ENCODE data around the gene AXDND1.

AXDND1 gene

DNA sequence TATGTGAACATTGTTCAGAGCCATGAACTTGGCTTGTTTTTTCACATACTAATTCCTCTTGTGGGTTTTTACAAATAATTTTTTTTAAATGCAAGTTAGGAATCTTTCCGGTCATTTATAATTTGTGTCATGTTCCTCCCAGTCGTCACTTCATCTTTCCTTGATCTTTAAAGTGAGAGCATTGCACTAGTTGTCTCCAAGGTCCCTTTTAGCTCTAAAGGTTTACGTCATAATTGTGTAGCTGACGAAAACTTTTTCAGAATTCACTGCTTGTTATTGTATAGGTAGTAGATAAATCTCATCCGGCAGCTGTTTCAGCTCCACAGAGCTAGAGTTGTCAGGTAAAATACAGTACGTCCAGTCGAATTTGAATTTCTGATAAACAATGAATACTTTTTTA lies 38.6 kb upstream of the AXDND1 start:
- no peak for TF ChIP-seq EZH2 (optimal IDR thresholded peaks at IDR 0.05; ENCODE audit: low read depth, low read length)
- no peak for TF ChIP-seq EZH2phosphoT487 (IDR thresholded peaks at IDR 0.05; ENCODE audit: low read length)
- TF ChIP-seq, protein P1, sequence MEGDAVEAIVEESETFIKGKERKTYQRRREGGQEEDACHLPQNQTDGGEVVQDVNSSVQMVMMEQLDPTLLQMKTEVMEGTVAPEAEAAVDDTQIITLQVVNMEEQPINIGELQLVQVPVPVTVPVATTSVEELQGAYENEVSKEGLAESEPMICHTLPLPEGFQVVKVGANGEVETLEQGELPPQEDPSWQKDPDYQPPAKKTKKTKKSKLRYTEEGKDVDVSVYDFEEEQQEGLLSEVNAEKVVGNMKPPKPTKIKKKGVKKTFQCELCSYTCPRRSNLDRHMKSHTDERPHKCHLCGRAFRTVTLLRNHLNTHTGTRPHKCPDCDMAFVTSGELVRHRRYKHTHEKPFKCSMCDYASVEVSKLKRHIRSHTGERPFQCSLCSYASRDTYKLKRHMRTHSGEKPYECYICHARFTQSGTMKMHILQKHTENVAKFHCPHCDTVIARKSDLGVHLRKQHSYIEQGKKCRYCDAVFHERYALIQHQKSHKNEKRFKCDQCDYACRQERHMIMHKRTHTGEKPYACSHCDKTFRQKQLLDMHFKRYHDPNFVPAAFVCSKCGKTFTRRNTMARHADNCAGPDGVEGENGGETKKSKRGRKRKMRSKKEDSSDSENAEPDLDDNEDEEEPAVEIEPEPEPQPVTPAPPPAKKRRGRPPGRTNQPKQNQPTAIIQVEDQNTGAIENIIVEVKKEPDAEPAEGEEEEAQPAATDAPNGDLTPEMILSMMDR (IDR thresholded peaks at IDR 0.05; ENCODE audit: low read length) = no peak
- Histone ChIP-seq H3K4me3 (ENCODE audit: low read length) (no peak overlapping the region), H3K27me3 (replicated peaks; ENCODE audit: insufficient read depth, low read length) (no peaks in the 10 kb centered on the region), H4K20me1 (ENCODE audit: insufficient read depth, low read length) (no peaks in the 10 kb centered on the region), H3K9me3 (replicated peaks; ENCODE audit: insufficient read depth, low read length) (no peaks in the 10 kb centered on the region), H3F3A (ENCODE audit: insufficient read depth, low read length) (no peaks in the 10 kb centered on the region), H3K36me3 (replicated peaks; ENCODE audit: insufficient read depth, low read length) (no peaks in the 10 kb centered on the region), H3K9me2 (replicated peaks; ENCODE audit: insufficient read depth, low read length) (no peaks in the 10 kb centered on the region), H3K4me2 (ENCODE audit: low read depth, low read length) (no peak overlapping the region), H3K27ac (ENCODE audit: low read length) (no peak overlapping the region), H2AFZ (ENCODE audit: low read length) (no peak overlapping the region), H3K4me1 (ENCODE audit: low read length) (no peaks in the 10 kb centered on the region), H3K79me2 (ENCODE audit: low read length) (peaks cover 6% of the 10 kb centered on the region), H3K9ac (ENCODE audit: low read length) (no peak overlapping the region)
- no peak for DNase-seq

DNA sequence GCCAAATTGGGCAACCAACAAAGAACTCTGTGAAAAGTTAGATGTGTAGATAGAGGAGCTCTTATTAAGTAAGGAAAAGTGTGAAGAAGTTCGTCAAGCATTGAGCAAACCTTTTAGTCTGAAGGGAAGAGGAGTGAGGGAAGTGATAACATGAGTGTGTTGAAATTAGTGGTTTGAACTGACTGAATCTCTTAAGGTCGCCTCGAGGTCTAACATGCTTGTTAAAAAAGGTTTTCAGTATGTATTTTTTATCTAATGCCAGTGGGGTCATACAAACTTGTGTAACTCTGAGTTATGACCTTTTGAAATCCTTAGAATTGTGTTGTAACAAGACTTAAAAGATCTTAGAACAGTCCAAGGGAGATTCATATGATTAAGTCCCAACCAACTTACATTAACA lies 38.1 kb upstream of the AXDND1 start:
- H3F3A ChIP-seq (ENCODE audit: insufficient read depth, low read length) = no peaks in the 10 kb centered on the region
- no peaks in the 10 kb centered on the region for H3K36me3 ChIP-seq (replicated peaks; ENCODE audit: insufficient read depth, low read length)
- no peak overlapping the region for H3K4me2 ChIP-seq (ENCODE audit: low read depth, low read length)
- H3K27me3 ChIP-seq (replicated peaks; ENCODE audit: insufficient read depth, low read length) = no peaks in the 10 kb centered on the region
- no peaks in the 10 kb centered on the region for H3K9me2 ChIP-seq (replicated peaks; ENCODE audit: insufficient read depth, low read length)
- no peak overlapping the region for H3K27ac ChIP-seq (ENCODE audit: low read length)
- DNase-seq = no peak
- H3K79me2 ChIP-seq (ENCODE audit: low read length) = peaks cover 1% of the 10 kb centered on the region; the same call in 1 of the 2 replicates
- H3K9me3 ChIP-seq (replicated peaks; ENCODE audit: insufficient read depth, low read length) = no peaks in the 10 kb centered on the region
- H3K4me1 ChIP-seq (ENCODE audit: low read length) = no peaks in the 10 kb centered on the region
- no peak overlapping the region for H3K9ac ChIP-seq (ENCODE audit: low read length)
- TF ChIP-seq EZH2 (optimal IDR thresholded peaks at IDR 0.05; ENCODE audit: low read depth, low read length) (no peak), EZH2phosphoT487 (IDR thresholded peaks at IDR 0.05; ENCODE audit: low read length) (no peak)
- TF ChIP-seq, protein P1 (IDR thresholded peaks at IDR 0.05; ENCODE audit: low read length) = no peak
- no peak overlapping the region for H2AFZ ChIP-seq (ENCODE audit: low read length)
- no peak overlapping the region for H3K4me3 ChIP-seq (ENCODE audit: low read length)
- H4K20me1 ChIP-seq (ENCODE audit: insufficient read depth, low read length) = no peaks in the 10 kb centered on the region

DNA sequence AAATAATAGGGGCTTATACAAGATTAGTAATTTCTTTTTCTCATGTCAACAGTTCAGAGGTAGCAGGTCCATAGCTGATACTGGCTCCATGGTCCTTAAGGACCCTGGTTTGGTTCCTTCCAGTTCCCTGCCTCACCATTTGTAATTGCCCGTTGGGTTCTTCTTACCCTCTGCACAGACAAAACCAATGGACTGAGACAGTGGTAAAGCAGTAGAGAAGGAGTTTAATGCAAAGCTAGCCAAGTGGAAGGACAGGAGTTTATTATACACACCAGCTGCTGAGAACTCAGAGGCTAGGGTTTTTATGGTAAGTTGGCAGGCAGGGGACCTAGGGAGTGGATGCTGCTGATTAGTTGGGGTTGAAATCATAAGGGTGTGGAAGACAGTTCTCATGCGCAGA lies 35.9 kb upstream of the AXDND1 start:
- Histone ChIP-seq H3K4me2 (ENCODE audit: low read depth, low read length) (no peak overlapping the region), H4K20me1 (ENCODE audit: insufficient read depth, low read length) (no peaks in the 10 kb centered on the region)

More for the DNA sequence above, 35.9 kb upstream of the AXDND1 start:
- no peak overlapping the region for H3K9ac ChIP-seq (ENCODE audit: low read length)
- H3K9me3 ChIP-seq (replicated peaks; ENCODE audit: insufficient read depth, low read length) = no peaks in the 10 kb centered on the region
- H2AFZ ChIP-seq (ENCODE audit: low read length) = no peak overlapping the region
- no peaks in the 10 kb centered on the region for H3K9me2 ChIP-seq (replicated peaks; ENCODE audit: insufficient read depth, low read length)
- no peaks in the 10 kb centered on the region for H3K27me3 ChIP-seq (replicated peaks; ENCODE audit: insufficient read depth, low read length)
- no peak for DNase-seq
- H3K79me2 ChIP-seq (ENCODE audit: low read length) = no peaks in the 10 kb centered on the region
- TF ChIP-seq EZH2phosphoT487 (IDR thresholded peaks at IDR 0.05; ENCODE audit: low read length) = no peak
- no peak for TF ChIP-seq EZH2 (optimal IDR thresholded peaks at IDR 0.05; ENCODE audit: low read depth, low read length)
- TF ChIP-seq, protein P1 (IDR thresholded peaks at IDR 0.05; ENCODE audit: low read length) = no peak
- H3K36me3 ChIP-seq (replicated peaks; ENCODE audit: insufficient read depth, low read length) = no peaks in the 10 kb centered on the region
- no peaks in the 10 kb centered on the region for H3F3A ChIP-seq (ENCODE audit: insufficient read depth, low read length)
- H3K4me1 ChIP-seq (ENCODE audit: low read length) = no peaks in the 10 kb centered on the region
- H3K27ac ChIP-seq (ENCODE audit: low read length) = no peak overlapping the region
- H3K4me3 ChIP-seq (ENCODE audit: low read length) = no peak overlapping the region

All from MM.1S (cell line).